Measurements from ENCODE around the gene AMIGO3.

The AMIGO3 gene

GRCh38 chr3:49670940-49671290, 48.6 kb downstream of the AMIGO3 start:
- in situ Hi-C loops (cut with HindIII; ENCODE audit: low sequenced_read_pairs): no loop called here

- in situ Hi-C loops (cut with HindIII; ENCODE audit: low sequenced_read_pairs): no loop called here
Measured at GRCh38 chr3:49669352-49669751, 50.1 kb downstream of the AMIGO3 start.

GRCh38 chr3:49668861-49669260, 50.6 kb downstream of the AMIGO3 start:
- in situ Hi-C loops (cut with HindIII; ENCODE audit: low sequenced_read_pairs): no loop called here

- in situ Hi-C loops (cut with HindIII; ENCODE audit: low sequenced_read_pairs): no loop called here
Measured at GRCh38 chr3:49668414-49668797, 51.1 kb downstream of the AMIGO3 start.

GRCh38 chr3:49667701-49668413, 51.6 kb downstream of the AMIGO3 start:
- in situ Hi-C loops (cut with HindIII; ENCODE audit: low sequenced_read_pairs): no loop called here

Data from DLD1 (cell line).